Stimulated activated CD4-positive, alpha-beta T cell treated with anti-CD3 and anti-CD28 coated beads, Interleukin-1b, Interleukin-23, amount 100 ng/mL, for 4 hours (primary cell): Measurements from ENCODE around the gene WIZ.
A peak's percentile ranks its signal among the peaks of the same experiment; 100 is the strongest.

ENCODE experiments used
- DNase-seq, 2 donors: peaks; one replicate each; pipeline ENCODE4 v3.0.0-alpha.2; 2020; ENCODE audit warnings: low read depth in 2 of 2

WIZ gene

GRCh38 chr19:15467734-15468214 is 18.0 kb upstream of the WIZ start:
- no peak for DNase-seq

GRCh38 chr19:15466851-15467733 is 17.3 kb upstream of the WIZ start:
- peak; percentile 32 to 48 for DNase-seq

- DNase-seq, result peak; percentile 48 to 49
These were observed 14.9 kb upstream of the WIZ start, which contains the start of gene RASAL3 for GRCh38 chr19:15464394-15465385. Gene RASAL3, minus strand, starts transcription at chr19:15464544. Its CDS starts 186 bp downstream, at chr19:15464358.

GRCh38 chr19:15463861-15464371 is 14.2 kb upstream of the WIZ start:
- DNase-seq, result peak; percentile 55 to 61

- no peak for DNase-seq
These were observed 11.9 kb upstream of the WIZ start for GRCh38 chr19:15461694-15462093.

GRCh38 chr19:15457701-15458484 is 8.1 kb upstream of the WIZ start:
- DNase-seq, result no peak

GRCh38 chr19:15456871-15457700 is 7.3 kb upstream of the WIZ start:
- DNase-seq, result no peak

- DNase-seq, result no peak
These were observed 6.7 kb upstream of the WIZ start for GRCh38 chr19:15456441-15456840.

GRCh38 chr19:15455996-15456395 is 6.2 kb upstream of the WIZ start:
- DNase-seq, result no peak

GRCh38 chr19:15453906-15454860 is 4.4 kb upstream of the WIZ start:
- DNase-seq, result no peak

GRCh38 chr19:15453091-15453578 is 3.4 kb upstream of the WIZ start:
- no peak for DNase-seq

- DNase-seq, result no peak
These were observed 2.6 kb upstream of the WIZ start for GRCh38 chr19:15452111-15453047.

- no peak for DNase-seq
These were observed 753 bp upstream of the WIZ start for GRCh38 chr19:15450528-15450890.

GRCh38 chr19:15448778-15449619 is 757 bp downstream of the WIZ start:
- no peak for DNase-seq

- DNase-seq, result no peak
These were observed 1.5 kb downstream of the WIZ start for GRCh38 chr19:15448044-15448777.

GRCh38 chr19:15447057-15447456 is 2.7 kb downstream of the WIZ start:
- DNase-seq, result no peak
